Activated CD4-positive, alpha-beta T cell treated with anti-CD3 and anti-CD28 coated beads, Interleukin-2, amount 50 U/mL, for 24 hours (primary cell): ENCODE results near the gene RHBDD1.

Source experiments
- DNase-seq, 2 donors: peaks; one replicate each; pipeline ENCODE4 v3.0.0-alpha.2; 2020; ENCODE audit warnings: low read depth in 1 of 2, low spot score in 1 of 2

The RHBDD1 gene

GRCh38 chr2:227025510-227025909 lies 189.7 kb downstream of the RHBDD1 start:
- DNase-seq: no peak

- no peak for DNase-seq
Measured at GRCh38 chr2:227029426-227030105, 193.7 kb downstream of the RHBDD1 start.

- DNase-seq: no peak
Measured at GRCh38 chr2:227030789-227031188, 194.9 kb downstream of the RHBDD1 start.

GRCh38 chr2:227031379-227031778 lies 195.5 kb downstream of the RHBDD1 start:
- no peak for DNase-seq

GRCh38 chr2:227033471-227034148 lies 197.8 kb downstream of the RHBDD1 start:
- peak in 1 of 2 donors; percentile 1 for DNase-seq

GRCh38 chr2:227035711-227036367 lies 200.0 kb downstream of the RHBDD1 start:
- DNase-seq: no peak

- no peak for DNase-seq
Measured at GRCh38 chr2:227036527-227036926, 200.7 kb downstream of the RHBDD1 start.

GRCh38 chr2:227038550-227039189 lies 202.8 kb downstream of the RHBDD1 start:
- DNase-seq: no peak

- DNase-seq: no peak
Measured at GRCh38 chr2:227043981-227044380, 208.1 kb downstream of the RHBDD1 start.
